ENCODE results near the gene CNTNAP4. TPM values are rescaled to one million over a fixed set of nuclear protein-coding genes. Genes with fewer than 3 reads are reported as not detected.

CNTNAP4 gene
- polyA plus RNA-seq, 1 of the 3 experiments (the other 2 are of a cell fraction) = not detected

GRCh38 chr16:76445815-76446214 lies 168.6 kb downstream of the CNTNAP4 start:
- no peak overlapping the region for H3K4me2 ChIP-seq
- H3F3A ChIP-seq (replicated peaks; ENCODE audit: insufficient read depth) = no peaks in the 10 kb centered on the region
- POLR2A ChIA-PET = no interaction called here
- no peak overlapping the region for H3K9ac ChIP-seq
- no peaks in the 10 kb centered on the region for H3K36me3 ChIP-seq (replicated peaks in 1 of 2; ENCODE audit: control insufficient read depth in 1 of 2, insufficient read depth in 2 of 2, low read length in 1 of 2)
- H4K20me1 ChIP-seq (ENCODE audit: insufficient read depth) = no peaks in the 10 kb centered on the region
- 37% methylated on average over 3 of the region's 3 CpGs for WGBS (ENCODE audit: low lambda C conversion rate)
- DNase-seq = no peak
- no peaks in the 10 kb centered on the region for H3K79me2 ChIP-seq (ENCODE audit: insufficient read depth)
- H3K27ac ChIP-seq (ENCODE audit: low read depth in 2 of 2, low read length in 1 of 2) = no peak overlapping the region
- no peaks in the 10 kb centered on the region for H3K9me2 ChIP-seq
- no peak for TF ChIP-seq MEF2A (IDR thresholded peaks at IDR 0.05; ENCODE audit: borderline replicate concordance, low read depth)
- TF ChIP-seq TCF12 (IDR thresholded peaks at IDR 0.05) = no peak
- TF ChIP-seq NRF1 (IDR thresholded peaks at IDR 0.05; ENCODE audit: low read depth, low read length) = no peak
- TF ChIP-seq RAD21 (IDR thresholded peaks at IDR 0.05; ENCODE audit: low read length) = no peak
- no peak for TF ChIP-seq GABPA (IDR thresholded peaks at IDR 0.05; ENCODE audit: low read depth)
- no peak for TF ChIP-seq GATA2 (CRISPR knock-in tag; IDR thresholded peaks at IDR 0.05)
- CTCF ChIA-PET = no interaction called here
- no peaks in the 10 kb centered on the region for H3K9me3 ChIP-seq
- H3K4me3 ChIP-seq (ENCODE audit: low read depth in 2 of 2, low read length in 1 of 2) = no peak overlapping the region
- H3K4me1 ChIP-seq (ENCODE audit: control insufficient read depth in 1 of 2, insufficient read depth in 2 of 2, low read depth in 1 of 2, low read length in 1 of 2) = no peaks in the 10 kb centered on the region; a peak in 1 of 4 replicates
- no peaks in the 10 kb centered on the region for H3K27me3 ChIP-seq (ENCODE audit: insufficient read depth)
- no peak overlapping the region for H2AFZ ChIP-seq (ENCODE audit: low read depth)

- H3K4me2 ChIP-seq = no peak overlapping the region
- no peaks in the 10 kb centered on the region for H3K36me3 ChIP-seq (replicated peaks in 1 of 2; ENCODE audit: control insufficient read depth in 1 of 2, insufficient read depth in 2 of 2, low read length in 1 of 2)
- WGBS (ENCODE audit: low lambda C conversion rate) = 39% methylated on average over 3 of the region's 3 CpGs
- CTCF ChIA-PET = no interaction called here
- no peaks in the 10 kb centered on the region for H3K79me2 ChIP-seq (ENCODE audit: insufficient read depth)
- POLR2A ChIA-PET = no interaction called here
- H3K9me2 ChIP-seq = no peaks in the 10 kb centered on the region
- H2AFZ ChIP-seq (ENCODE audit: low read depth) = no peak overlapping the region
- TF ChIP-seq EZH2phosphoT487 (IDR thresholded peaks at IDR 0.05; ENCODE audit: borderline replicate concordance, low read depth) = no peak
- TF ChIP-seq MAX (IDR thresholded peaks at IDR 0.05; ENCODE audit: low read depth) = no peak
- no peak for TF ChIP-seq POLR2AphosphoS5 (IDR thresholded peaks at IDR 0.05; ENCODE audit: low read depth, low read length)
- no peak for TF ChIP-seq SIN3A (IDR thresholded peaks at IDR 0.05; ENCODE audit: borderline replicate concordance, low read depth, low read length)
- TF ChIP-seq RAD21 (IDR thresholded peaks at IDR 0.05; ENCODE audit: low read length) = no peak
- no peak for TF ChIP-seq IRF3 (IDR thresholded peaks at IDR 0.05; ENCODE audit: low read depth, low read length)
- TF ChIP-seq FOSL2 (IDR thresholded peaks at IDR 0.05; ENCODE audit: borderline replicate concordance, low read depth) = no peak
- no peak for TF ChIP-seq RCOR1 (IDR thresholded peaks at IDR 0.05; ENCODE audit: low read length)
- TF ChIP-seq RXRA (IDR thresholded peaks at IDR 0.05; ENCODE audit: borderline replicate concordance, low read depth) = no peak
- TF ChIP-seq GABPA (IDR thresholded peaks at IDR 0.05; ENCODE audit: low read depth) = no peak
- no peak for TF ChIP-seq TCF12 (IDR thresholded peaks at IDR 0.05)
- TF ChIP-seq ELF1 (IDR thresholded peaks at IDR 0.05) = no peak
- no peak for TF ChIP-seq TAF1 (IDR thresholded peaks at IDR 0.05; ENCODE audit: borderline replicate concordance, low read depth, low read length)
- no peak for TF ChIP-seq JUND (IDR thresholded peaks at IDR 0.05)
- TF ChIP-seq FOXM1 (IDR thresholded peaks at IDR 0.05; ENCODE audit: low read depth) = no peak
- TF ChIP-seq EP300 (IDR thresholded peaks at IDR 0.05; ENCODE audit: borderline replicate concordance in 1 of 2, low read depth in 1 of 2, low read length in 1 of 2) = no peak
- no peak for TF ChIP-seq NFIC (IDR thresholded peaks at IDR 0.05; ENCODE audit: borderline replicate concordance)
- no peaks in the 10 kb centered on the region for H3F3A ChIP-seq (replicated peaks; ENCODE audit: insufficient read depth)
- no peaks in the 10 kb centered on the region for H4K20me1 ChIP-seq (ENCODE audit: insufficient read depth)
- no peaks in the 10 kb centered on the region for H3K9me3 ChIP-seq
- no peak for DNase-seq
- H3K4me1 ChIP-seq (ENCODE audit: control insufficient read depth in 1 of 2, insufficient read depth in 2 of 2, low read depth in 1 of 2, low read length in 1 of 2) = no peaks in the 10 kb centered on the region; a peak in 1 of 4 replicates
- no peak overlapping the region for H3K9ac ChIP-seq
- H3K4me3 ChIP-seq (ENCODE audit: low read depth in 2 of 2, low read length in 1 of 2) = no peak overlapping the region
- no peaks in the 10 kb centered on the region for H3K27me3 ChIP-seq (ENCODE audit: insufficient read depth)
- no peak overlapping the region for H3K27ac ChIP-seq (ENCODE audit: low read depth in 2 of 2, low read length in 1 of 2)
These were observed 169.1 kb downstream of the CNTNAP4 start for GRCh38 chr16:76446251-76446650.

Data from SK-N-SH (cell line).